Left renal pelvis (tissue), 4 donors: ENCODE data around the gene CLDN14. TPM values are rescaled to one million over a fixed set of nuclear protein-coding genes. Genes with fewer than 3 reads are reported as not detected.
A peak's percentile ranks its signal among the peaks of the same experiment; 100 is the strongest.

ENCODE experiments used
- DNase-seq, 4 donors: peaks; one replicate each; pipeline ENCODE4 v3.0.0-alpha.2; 2013; ENCODE audit warnings: low read depth in 4 of 4, low spot score in 3 of 4
- polyA plus RNA-seq, 4 donors: library from polyadenylated mRNA; unstranded; fragments of 120-200 nt; gene quantifications; one replicate each; pipeline ENCODE4 v1.2.1, GENCODE V29; 2013; ENCODE audit not compliant: insufficient read length in 4 of 4

CLDN14 gene
- polyA plus RNA-seq, 4 donors: 0.07 to 6.1 (median 4.2) TPM

GRCh38 chr21:36441715-36442114 lies 38.2 kb downstream of the CLDN14 start:
- DNase-seq: no peak

- DNase-seq: no peak
Measured at GRCh38 chr21:36437745-36438128, 42.2 kb downstream of the CLDN14 start.

GRCh38 chr21:36436829-36437744 lies 42.8 kb downstream of the CLDN14 start:
- no peak for DNase-seq

GRCh38 chr21:36434144-36434543 lies 45.8 kb downstream of the CLDN14 start:
- DNase-seq: no peak

GRCh38 chr21:36433059-36433709 lies 46.7 kb downstream of the CLDN14 start:
- no peak for DNase-seq

- DNase-seq: no peak
Measured at GRCh38 chr21:36431252-36431651, 48.7 kb downstream of the CLDN14 start.

- no peak for DNase-seq
Measured at GRCh38 chr21:36430841-36431240, 49.1 kb downstream of the CLDN14 start.

- DNase-seq: peak; percentile 48 to 55 (median 51)
Measured at GRCh38 chr21:36429947-36430546, 49.9 kb downstream of the CLDN14 start.

- DNase-seq: no peak
Measured at GRCh38 chr21:36428761-36429432, 51.0 kb downstream of the CLDN14 start.

GRCh38 chr21:36427502-36427901 lies 52.4 kb downstream of the CLDN14 start:
- DNase-seq: no peak

GRCh38 chr21:36425286-36425685 lies 54.6 kb downstream of the CLDN14 start:
- no peak for DNase-seq

GRCh38 chr21:36424592-36424991 lies 55.3 kb downstream of the CLDN14 start:
- DNase-seq: no peak

- no peak for DNase-seq
Measured at GRCh38 chr21:36423771-36424433, 56.0 kb downstream of the CLDN14 start.

GRCh38 chr21:36422279-36423098 lies 57.4 kb downstream of the CLDN14 start:
- no peak for DNase-seq

- no peak for DNase-seq
Measured at GRCh38 chr21:36420571-36421339, 59.2 kb downstream of the CLDN14 start.

GRCh38 chr21:36419996-36420395 lies 59.9 kb downstream of the CLDN14 start:
- peak; percentile 71 to 80 (median 75) for DNase-seq

- no peak for DNase-seq
Measured at GRCh38 chr21:36419241-36419640, 60.7 kb downstream of the CLDN14 start.

- no peak for DNase-seq
Measured at GRCh38 chr21:36415375-36415774, 64.5 kb downstream of the CLDN14 start.

GRCh38 chr21:36412916-36413315 lies 67.0 kb downstream of the CLDN14 start:
- no peak for DNase-seq
